ENCODE data around the gene UGT2B17. TPM values are rescaled to one million over a fixed set of nuclear protein-coding genes. Genes with fewer than 3 reads are reported as not detected.
A peak's percentile ranks its signal among the peaks of the same experiment; 100 is the strongest.

The UGT2B17 gene
- total and polyA plus RNA-seq, 2 of the 13 experiments (the other 11 are each of a cell fraction or from before 2014, with no cell fraction given), result not detected

DNA sequence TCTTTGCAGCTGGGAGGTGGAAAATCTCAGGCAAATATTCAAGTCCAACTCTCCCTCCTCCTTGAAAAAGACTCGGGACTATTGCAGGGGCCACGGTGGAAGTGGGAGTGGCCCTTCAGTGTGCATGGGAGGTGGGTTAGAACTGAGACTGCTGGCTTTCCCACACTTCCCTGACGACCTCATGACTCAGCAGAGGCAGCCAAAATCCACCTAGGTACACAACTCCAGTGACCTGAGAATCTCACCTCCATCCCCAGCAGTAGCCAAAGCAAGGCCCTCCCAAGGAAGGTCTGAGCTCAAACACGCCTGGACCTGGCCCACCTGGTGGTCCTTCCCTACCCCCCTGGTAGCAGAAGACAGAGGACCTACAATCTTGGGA, 6.2 kb upstream of the UGT2B17 start:
- Histone ChIP-seq H3K4me1 (ENCODE audit: insufficient read depth, low read length) (peaks cover 9% of the 10 kb centered on the region), H3K4me2 (ENCODE audit: low read depth, low read length) (peak overlapping the region; percentile 12; the same call in 1 of the 2 replicates), H3K4me3 (replicated peaks in 1 of 3; ENCODE audit: insufficient read depth in 1 of 3, low read depth in 2 of 3, low read length in 3 of 3) (no peak overlapping the region), H3K36me3 (replicated peaks in 1 of 2; ENCODE audit: control insufficient read depth in 1 of 2, insufficient read depth in 2 of 2, low read length in 2 of 2) (no peaks in the 10 kb centered on the region), H3K27me3 (ENCODE audit: control insufficient read depth in 1 of 2, insufficient read depth in 2 of 2, low read length in 2 of 2) (no peaks in the 10 kb centered on the region), H3K9me3 (ENCODE audit: low read length) (no peaks in the 10 kb centered on the region), H2AFZ (ENCODE audit: low read length) (no peak overlapping the region), H3K27ac (ENCODE audit: extremely low read length, insufficient read depth, low read length) (no peak overlapping the region), H3K9ac (ENCODE audit: insufficient read depth, low read depth, low read length) (no peak overlapping the region), H4K20me1 (ENCODE audit: insufficient read depth, low read length) (no peaks in the 10 kb centered on the region), H3K79me2 (ENCODE audit: insufficient read depth, low read length) (no peaks in the 10 kb centered on the region)
- no peak for DNase-seq (ENCODE audit: low spot score)
- in situ Hi-C loops (cut with HindIII; ENCODE audit: extremely low pct_ligation_motif_present, low pct_unique_long_range_greater_than_20kb), result no loop called here
- intact Hi-C loops (cut with micrococcal nuclease; ENCODE audit: unreplicated experiment), result no loop called here
- no peak for ATAC-seq
- no peak for TF ChIP-seq RELA (CRISPR knock-in tag; IDR thresholded peaks at IDR 0.05)
- no peak for TF ChIP-seq LCORL (IDR thresholded peaks at IDR 0.05)
- no peak for TF ChIP-seq LCORL (CRISPR knock-in tag; IDR thresholded peaks at IDR 0.05)
- no peak for TF ChIP-seq SMARCE1 (IDR thresholded peaks at IDR 0.05; ENCODE audit: borderline replicate concordance)
- no peak for TF ChIP-seq ZNF589 (CRISPR knock-in tag; conservative IDR thresholded peaks at IDR 0.05)
- no peak for TF ChIP-seq ZNF256 (CRISPR knock-in tag; conservative IDR thresholded peaks at IDR 0.05)
- TF ChIP-seq ZBTB7A (CRISPR knock-in tag; IDR thresholded peaks at IDR 0.05), result no peak
- TF ChIP-seq, protein P1, sequence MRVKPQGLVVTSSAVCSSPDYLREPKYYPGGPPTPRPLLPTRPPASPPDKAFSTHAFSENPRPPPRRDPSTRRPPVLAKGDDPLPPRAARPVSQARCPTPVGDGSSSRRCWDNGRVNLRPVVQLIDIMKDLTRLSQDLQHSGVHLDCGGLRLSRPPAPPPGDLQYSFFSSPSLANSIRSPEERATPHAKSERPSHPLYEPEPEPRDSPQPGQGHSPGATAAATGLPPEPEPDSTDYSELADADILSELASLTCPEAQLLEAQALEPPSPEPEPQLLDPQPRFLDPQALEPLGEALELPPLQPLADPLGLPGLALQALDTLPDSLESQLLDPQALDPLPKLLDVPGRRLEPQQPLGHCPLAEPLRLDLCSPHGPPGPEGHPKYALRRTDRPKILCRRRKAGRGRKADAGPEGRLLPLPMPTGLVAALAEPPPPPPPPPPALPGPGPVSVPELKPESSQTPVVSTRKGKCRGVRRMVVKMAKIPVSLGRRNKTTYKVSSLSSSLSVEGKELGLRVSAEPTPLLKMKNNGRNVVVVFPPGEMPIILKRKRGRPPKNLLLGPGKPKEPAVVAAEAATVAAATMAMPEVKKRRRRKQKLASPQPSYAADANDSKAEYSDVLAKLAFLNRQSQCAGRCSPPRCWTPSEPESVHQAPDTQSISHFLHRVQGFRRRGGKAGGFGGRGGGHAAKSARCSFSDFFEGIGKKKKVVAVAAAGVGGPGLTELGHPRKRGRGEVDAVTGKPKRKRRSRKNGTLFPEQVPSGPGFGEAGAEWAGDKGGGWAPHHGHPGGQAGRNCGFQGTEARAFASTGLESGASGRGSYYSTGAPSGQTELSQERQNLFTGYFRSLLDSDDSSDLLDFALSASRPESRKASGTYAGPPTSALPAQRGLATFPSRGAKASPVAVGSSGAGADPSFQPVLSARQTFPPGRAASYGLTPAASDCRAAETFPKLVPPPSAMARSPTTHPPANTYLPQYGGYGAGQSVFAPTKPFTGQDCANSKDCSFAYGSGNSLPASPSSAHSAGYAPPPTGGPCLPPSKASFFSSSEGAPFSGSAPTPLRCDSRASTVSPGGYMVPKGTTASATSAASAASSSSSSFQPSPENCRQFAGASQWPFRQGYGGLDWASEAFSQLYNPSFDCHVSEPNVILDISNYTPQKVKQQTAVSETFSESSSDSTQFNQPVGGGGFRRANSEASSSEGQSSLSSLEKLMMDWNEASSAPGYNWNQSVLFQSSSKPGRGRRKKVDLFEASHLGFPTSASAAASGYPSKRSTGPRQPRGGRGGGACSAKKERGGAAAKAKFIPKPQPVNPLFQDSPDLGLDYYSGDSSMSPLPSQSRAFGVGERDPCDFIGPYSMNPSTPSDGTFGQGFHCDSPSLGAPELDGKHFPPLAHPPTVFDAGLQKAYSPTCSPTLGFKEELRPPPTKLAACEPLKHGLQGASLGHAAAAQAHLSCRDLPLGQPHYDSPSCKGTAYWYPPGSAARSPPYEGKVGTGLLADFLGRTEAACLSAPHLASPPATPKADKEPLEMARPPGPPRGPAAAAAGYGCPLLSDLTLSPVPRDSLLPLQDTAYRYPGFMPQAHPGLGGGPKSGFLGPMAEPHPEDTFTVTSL (CRISPR knock-in tag; IDR thresholded peaks at IDR 0.05; ENCODE audit: borderline replicate concordance), result no peak
- TF ChIP-seq FOXO1 (CRISPR knock-in tag; IDR thresholded peaks at IDR 0.05), result no peak
- TF ChIP-seq GLI4 (CRISPR knock-in tag; IDR thresholded peaks at IDR 0.05; ENCODE audit: borderline replicate concordance), result no peak
- TF ChIP-seq CREM (IDR thresholded peaks at IDR 0.05), result no peak
- TF ChIP-seq CREM (CRISPR knock-in tag; IDR thresholded peaks at IDR 0.05), result no peak
- TF ChIP-seq PLRG1 (conservative IDR thresholded peaks at IDR 0.05), result no peak
- TF ChIP-seq PCBP2 (optimal IDR thresholded peaks at IDR 0.05; ENCODE audit: low read depth, low read length, poor library complexity, severe bottlenecking), result no peak
- TF ChIP-seq ZNF839 (CRISPR knock-in tag; IDR thresholded peaks at IDR 0.05; ENCODE audit: borderline replicate concordance), result no peak
- TF ChIP-seq ZNF431 (CRISPR knock-in tag; IDR thresholded peaks at IDR 0.05; ENCODE audit: borderline replicate concordance, low read depth), result no peak
- TF ChIP-seq ZNF468 (CRISPR knock-in tag; IDR thresholded peaks at IDR 0.05), result no peak
- no peak for TF ChIP-seq NPAS2 (CRISPR knock-in tag; IDR thresholded peaks at IDR 0.05; ENCODE audit: borderline replicate concordance)
- no TSS peak for BruUV-seq (replicated peaks)
- WGBS (ENCODE audit: low lambda C conversion rate), result no CpG with 5 or more reads among the region's 4 CpGs
- no peak for FAIRE-seq
- ChIA-PET CTCF (ENCODE audit: low intra/inter-chr PET ratio, low total read pairs) (no interaction called here), POLR2A (no interaction called here)

All from HepG2 (cell line).